IMR-90 (cell line): ENCODE results near the gene KCNH5. TPM values are rescaled to one million over a fixed set of nuclear protein-coding genes. Genes with fewer than 3 reads are reported as not detected.
A peak's percentile ranks its signal among the peaks of the same experiment; 100 is the strongest.

Experiments used
- ATAC-seq: fragments of 200-7000 bp; cut with Tn5 transposase; 2 replicates; pipeline ENCODE4 v1.9.1; 2020; ENCODE audit warnings: low read depth, mild to moderate bottlenecking, moderate library complexity
- BruUV-seq: library from RNA; stranded (reverse); fragments of 400-500 nt; replicated peaks from 2 replicates; lab custom pipeline; 2021; lab: Mats Ljungman, UMichigan
- CTCF ChIA-PET: fragments of 300-600 bp; formaldehyde crosslinking; extraction: SDS; loops from one replicate; lab custom pipeline; 2021; ENCODE audit warnings: antibody characterized with exemption; lab: Yijun Ruan, JAX
- POLR2A ChIA-PET: fragments of 300-600 bp; sonication (Branson Sonifier 250); formaldehyde crosslinking; loops from one replicate; lab custom pipeline; 2022; ENCODE audit warnings: antibody characterized with exemption; ENCODE audit not compliant: unreplicated experiment; lab: Charles Lee
- DNase-seq: peaks from one replicate; pipeline ENCODE4 v3.0.0; 2013
- H2AFZ ChIP-seq: replicated peaks from 2 replicates; pipeline ENCODE3; 2013; ENCODE audit warnings: low read length, mild to moderate bottlenecking; ENCODE audit not compliant: poor library complexity
- H2AK5ac ChIP-seq: 2 replicates; pipeline ENCODE4 v1.6.1; 2013; ENCODE audit warnings: low read depth, low read length, inconsistent platforms
- H2AK9ac ChIP-seq: replicated peaks from 2 replicates; pipeline ENCODE3; 2013; ENCODE audit warnings: mild to moderate bottlenecking, low read depth, low read length, moderate library complexity; ENCODE audit not compliant: poor library complexity
- H2BK120ac ChIP-seq: 2 replicates; pipeline ENCODE4 v1.6.1; 2013; ENCODE audit warnings: low read depth, low read length, inconsistent platforms
- H2BK15ac ChIP-seq: 3 replicates; pipeline ENCODE4 v1.6.1; 2013; ENCODE audit warnings: low read depth, low read length, inconsistent platforms
- H2BK20ac ChIP-seq: 2 replicates; pipeline ENCODE4 v1.6.1; 2013; ENCODE audit warnings: low read depth, mild to moderate bottlenecking, inconsistent platforms, low read length, moderate library complexity
- H2BK5ac ChIP-seq: 2 replicates; pipeline ENCODE4 v1.6.1; 2013; ENCODE audit warnings: mild to moderate bottlenecking, low read depth, low read length, inconsistent platforms; ENCODE audit not compliant: poor library complexity, severe bottlenecking
- H3K14ac ChIP-seq: replicated peaks from 2 replicates; pipeline ENCODE4 v1.6.1; 2013; ENCODE audit warnings: low read depth, low read length, inconsistent platforms
- H3K18ac ChIP-seq: 2 replicates; pipeline ENCODE4 v1.6.1; 2013; ENCODE audit warnings: low read depth, low read length, control low read depth
- H3K23ac ChIP-seq: 2 replicates; pipeline ENCODE4 v1.6.1; 2013; ENCODE audit warnings: low read depth, low read length, inconsistent platforms
- H3K27ac ChIP-seq: 2 replicates; pipeline ENCODE4 v1.5.1; 2013; ENCODE audit warnings: mild to moderate bottlenecking, control low read depth, low read length; ENCODE audit not compliant: insufficient read depth
- H3K27me3 ChIP-seq: 2 replicates; pipeline ENCODE4 v1.6.1; 2013; ENCODE audit warnings: low read length; ENCODE audit not compliant: control insufficient read depth, insufficient read depth
- H3K36me3 ChIP-seq: 2 replicates; pipeline ENCODE4 v1.6.1; 2013; ENCODE audit warnings: low read length, mixed read lengths; ENCODE audit not compliant: control insufficient read depth, insufficient read depth
- H3K4ac ChIP-seq: 2 replicates; pipeline ENCODE4 v1.6.1; 2013; ENCODE audit warnings: low read depth, low read length, inconsistent platforms
- H3K4me1 ChIP-seq: 2 replicates; pipeline ENCODE4 v1.6.1; 2013; ENCODE audit warnings: low read length, mixed read lengths; ENCODE audit not compliant: control insufficient read depth, insufficient read depth
- H3K4me2 ChIP-seq: 2 replicates; pipeline ENCODE4 v1.6.1; 2013; ENCODE audit warnings: low read depth, mild to moderate bottlenecking, control low read depth, low read length, moderate library complexity
- H3K4me3 ChIP-seq: 2 replicates; pipeline ENCODE4 v1.5.1; 2013; ENCODE audit warnings: low read depth, mild to moderate bottlenecking, control low read depth, low read length, moderate library complexity; ENCODE audit not compliant: insufficient read depth
- H3K56ac ChIP-seq: 2 replicates; pipeline ENCODE4 v1.6.1; 2013; ENCODE audit warnings: low read length, inconsistent platforms; ENCODE audit not compliant: insufficient read depth; ENCODE audit errors: extremely low read depth
- H3K79me1 ChIP-seq, 2 experiments: 2 replicates each; pipeline ENCODE4 v1.6.1; 2013; ENCODE audit warnings: low read length in 2 of 2, inconsistent platforms in 1 of 2, low read depth in 1 of 2
- H3K9ac ChIP-seq: 2 replicates; pipeline ENCODE4 v1.6.1; 2013; ENCODE audit warnings: low read depth, low read length, control low read depth
- H3K9me1 ChIP-seq: 2 replicates; pipeline ENCODE4 v1.6.1; 2013; ENCODE audit warnings: low read length, inconsistent platforms; ENCODE audit not compliant: insufficient read depth
- H3K9me3 ChIP-seq: 2 replicates; pipeline ENCODE4 v1.6.1; 2013; ENCODE audit warnings: low read length; ENCODE audit not compliant: control insufficient read depth, insufficient read depth
- H4K20me1 ChIP-seq: 2 replicates; pipeline ENCODE4 v1.6.1; 2013; ENCODE audit warnings: low read length, inconsistent platforms; ENCODE audit not compliant: insufficient read depth
- H4K5ac ChIP-seq: 2 replicates; pipeline ENCODE4 v1.6.1; 2013; ENCODE audit warnings: mild to moderate bottlenecking, low read depth, low read length, control low read depth
- H4K8ac ChIP-seq, 2 experiments: 2 replicates each; pipeline ENCODE4 v1.6.1; 2013; ENCODE audit warnings: low read depth in 2 of 2, low read length in 2 of 2, control low read depth in 1 of 2, inconsistent platforms in 1 of 2
- H4K91ac ChIP-seq: 2 replicates; pipeline ENCODE4 v1.6.1; 2013; ENCODE audit warnings: low read depth, low read length, inconsistent platforms; ENCODE audit not compliant: insufficient read depth
- CTCF ChIP-seq: conservative IDR thresholded peaks from 2 replicates; pipeline ENCODE4 v1.5.1; 2012; ENCODE audit warnings: mild to moderate bottlenecking, low read depth, low read length, improper control_type of control experiment
- MAFK ChIP-seq: IDR thresholded peaks from 2 replicates; pipeline ENCODE4 v1.6.1; 2012; ENCODE audit warnings: low read depth, low read length, improper control_type of control experiment
- MXI1 ChIP-seq: IDR thresholded peaks from 2 replicates; pipeline ENCODE4 v1.6.1; 2012; ENCODE audit warnings: low read depth, mild to moderate bottlenecking, low read length, moderate library complexity, borderline replicate concordance
- NFE2L2 ChIP-seq: fragments of 150-350 bp; IDR thresholded peaks from 2 replicates; pipeline ENCODE4 v1.6.1; 2016; ENCODE audit warnings: low read depth, mild to moderate bottlenecking, low read length
- SMC3 ChIP-seq: fragments of 150-350 bp; IDR thresholded peaks from 2 replicates; pipeline ENCODE4 v1.6.1; 2016; ENCODE audit warnings: low read depth, mild to moderate bottlenecking, antibody characterized with exemption, low read length, moderate library complexity
- WGBS, 2 experiments: methylation state at CpG; one replicate each; pipeline versions ENCODE4 v1.1.5 to v1.1.7; 2013; ENCODE audit warnings: missing lambda C conversion rate in 2 of 2; ENCODE audit not compliant: insufficient read length in 1 of 2; ENCODE audit errors: extremely low coverage in 2 of 2; 5-methylcytosine and 5-hydroxymethylcytosine counted together
- dilution Hi-C: fragments of 300-500 bp; cut with HindIII; formaldehyde crosslinking; loops from one replicate; pipeline ENCODE4 v1.14.3; 2018; ENCODE audit warnings: low sequenced_read_pairs; ENCODE audit not compliant: unreplicated experiment
- in situ Hi-C: fragments of 300-500 bp; cut with MboI; formaldehyde crosslinking; loops from 3 replicates; pipeline ENCODE4 v1.14.3; 2019; ENCODE audit warnings: low sequenced_read_pairs, inconsistent platforms, mixed read lengths
- intact Hi-C: fragments of 100-400 bp; cut with micrococcal nuclease; formaldehyde crosslinking; loops from 2 replicates; pipeline ENCODE4 v1.10.0; 2022
- polyA plus RNA-seq, 3 experiments: library from polyadenylated mRNA; depleted of rRNA; stranded (reverse); fragments of >200 nt; gene quantifications; 2 replicates each; pipeline ENCODE4 v1.2.3, GENCODE V29; 2012; ENCODE audit warnings: low replicate concordance in 1 of 3
- total RNA-seq: library from RNA; depleted of rRNA; stranded (reverse); fragments of >200 nt; gene quantifications from 2 replicates; pipeline ENCODE4 v1.2.3, GENCODE V29; 2012

KCNH5 gene
- total and polyA plus RNA-seq, 2 of the 4 experiments (the other 2 are of a cell fraction): under 0.01 to 0.03 TPM

DNA sequence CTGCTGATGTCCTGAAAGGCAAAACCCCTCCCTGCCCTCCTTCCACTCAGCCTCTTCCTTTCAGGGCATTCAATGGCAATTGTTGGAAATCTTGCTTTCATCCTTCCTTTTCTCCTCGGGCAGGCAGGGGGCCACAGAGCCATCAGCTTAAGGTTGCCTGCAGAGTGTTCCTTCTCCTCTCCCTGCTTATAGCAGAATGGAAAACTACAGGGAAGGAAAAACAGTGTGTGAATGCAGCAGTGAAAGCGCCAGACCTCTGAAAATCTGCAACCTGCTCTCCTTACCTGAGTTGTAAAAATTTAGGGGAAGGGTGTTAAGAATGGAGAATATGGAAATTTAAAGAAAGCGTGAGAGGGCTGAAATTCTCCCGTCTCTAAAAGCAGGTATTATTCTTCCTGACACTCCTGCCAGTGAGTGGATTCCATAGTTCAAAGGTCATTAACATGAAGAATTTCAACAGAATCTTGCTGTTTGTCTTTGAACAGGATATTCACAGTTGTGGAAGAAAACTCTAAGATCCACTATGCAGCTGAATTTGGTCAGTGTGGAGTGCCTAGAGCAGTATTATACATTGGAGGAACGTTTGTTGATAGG lies 348.8 kb downstream of the KCNH5 start:
- no CpG with 5 or more reads among the region's 5 CpGs for WGBS, 2 experiments

More for the DNA sequence above, 348.8 kb downstream of the KCNH5 start:
- Histone ChIP-seq H3K9ac (no peak overlapping the region), H2BK5ac (peak overlapping the region; percentile 25), H4K8ac (peak overlapping the region; percentile 51 to 59; a peak in 3 of 4 replicates), H3K56ac (no peak overlapping the region), H3K9me1 (no peaks in the 10 kb centered on the region), H4K20me1 (no peaks in the 10 kb centered on the region), H3K4me1 (peaks cover 13% of the 10 kb centered on the region), H4K91ac (peak overlapping the region; percentile 54; the same call in 1 of the 2 replicates), H3K14ac (peak overlapping the region; percentile 40), H3K4me2 (no peak overlapping the region), H2AK5ac (peak overlapping the region; percentile 46; the same call in 1 of the 2 replicates), H3K36me3 (no peaks in the 10 kb centered on the region), H3K9me3 (no peaks in the 10 kb centered on the region), H2BK15ac (0 out of 3 replicates have a peak overlapping the region, but pooled peaks have one; percentile 59), H3K23ac (no peak overlapping the region), H4K5ac (peak overlapping the region; percentile 19; the same call in 1 of the 2 replicates), H3K27ac (no peak overlapping the region), H3K4ac (peak overlapping the region; percentile 47; the same call in 1 of the 2 replicates), H2BK120ac (peak overlapping the region; percentile 70; the same call in 1 of the 2 replicates), H3K4me3 (no peak overlapping the region), H3K18ac (peak overlapping the region; percentile 63), H3K79me1 (no peaks in the 10 kb centered on the region), H3K27me3 (no peaks in the 10 kb centered on the region), H2BK20ac (peak overlapping the region; percentile 90), H2AFZ (peak overlapping the region; percentile 75), H2AK9ac (no peak overlapping the region)
- ChIA-PET POLR2A (no interaction called here), CTCF (no interaction called here)
- dilution Hi-C loops (no loop called here), in situ Hi-C loops (no loop called here), intact Hi-C loops (no loop called here)
- BruUV-seq: no TSS peak
- ATAC-seq (no peak), DNase-seq (no peak)
- no peak for TF ChIP-seq NFE2L2
- TF ChIP-seq MAFK: no peak
- no peak for TF ChIP-seq CTCF
- no peak for TF ChIP-seq SMC3
- TF ChIP-seq MXI1: no peak
